Activated CD4-positive, CD25-positive, alpha-beta regulatory T cell (primary cell): Measurements from ENCODE around the gene PACRG.

Experiments
- DNase-seq, 4 experiments: peaks; one replicate each; lab custom pipeline; 2025; lab: John Stamatoyannopoulos, UW

Gene PACRG

DNA sequence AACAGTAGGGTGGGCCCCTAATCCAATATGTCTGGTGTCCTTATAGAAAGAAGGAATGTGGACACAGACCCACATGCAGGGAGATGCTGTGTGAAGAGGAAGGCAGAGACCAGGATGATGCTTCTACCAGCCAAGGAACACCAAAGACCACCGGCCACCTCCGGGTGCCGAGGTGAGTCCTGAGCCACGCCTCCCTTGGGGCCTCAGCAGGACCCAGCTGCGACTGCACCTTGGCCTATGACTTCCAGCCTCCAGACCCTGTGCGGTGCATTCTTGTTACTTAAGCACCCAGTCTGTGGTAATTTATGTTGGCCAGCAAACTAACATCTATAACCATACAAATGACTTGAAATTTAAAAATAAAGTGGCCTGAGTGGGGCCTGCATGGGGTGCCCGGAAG is 607.3 kb downstream of the PACRG start:
- no peak for DNase-seq

DNA sequence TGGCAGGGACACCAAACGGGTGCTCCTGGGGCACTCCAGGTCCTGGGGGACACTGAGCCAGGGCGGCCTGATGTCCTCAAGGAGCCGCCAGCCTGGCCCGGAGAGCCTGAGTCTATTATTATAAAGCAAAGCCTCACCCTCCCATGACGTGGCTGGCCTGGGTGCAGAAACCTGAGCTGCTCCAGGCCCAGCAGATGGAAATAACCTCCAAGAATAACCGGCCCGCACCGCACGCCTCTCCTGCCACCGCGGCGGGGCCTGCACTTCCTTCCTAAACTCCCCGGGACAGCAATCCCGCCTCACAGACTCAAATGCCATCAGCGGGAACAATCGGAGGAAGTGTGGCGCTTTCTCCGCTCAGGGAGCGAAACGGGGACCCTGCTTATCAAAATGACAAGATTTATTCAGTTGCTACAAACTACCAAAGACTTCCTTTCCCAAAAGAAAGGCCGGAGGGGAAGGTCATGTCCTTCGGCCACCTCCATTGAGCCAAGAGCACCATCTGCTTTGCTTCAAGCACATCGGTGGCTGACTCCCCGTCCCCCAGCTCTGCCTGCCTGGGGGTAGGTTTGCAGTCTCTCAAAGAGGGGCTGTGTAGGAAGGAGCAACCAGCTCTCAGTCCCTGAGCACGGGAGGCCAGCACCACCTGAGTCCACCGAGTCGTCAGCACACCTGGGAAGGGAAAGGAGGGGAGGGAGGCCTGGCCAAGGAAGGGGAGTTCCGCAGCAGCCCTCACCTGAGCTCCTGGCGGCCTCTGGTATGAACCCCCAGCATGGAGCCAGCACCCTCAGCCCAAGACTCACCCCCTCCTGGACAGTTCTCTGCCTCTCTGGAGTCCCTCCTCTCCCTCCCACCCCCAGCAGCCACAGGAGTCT is 608.1 kb downstream of the PACRG start:
- no peak for DNase-seq

DNA sequence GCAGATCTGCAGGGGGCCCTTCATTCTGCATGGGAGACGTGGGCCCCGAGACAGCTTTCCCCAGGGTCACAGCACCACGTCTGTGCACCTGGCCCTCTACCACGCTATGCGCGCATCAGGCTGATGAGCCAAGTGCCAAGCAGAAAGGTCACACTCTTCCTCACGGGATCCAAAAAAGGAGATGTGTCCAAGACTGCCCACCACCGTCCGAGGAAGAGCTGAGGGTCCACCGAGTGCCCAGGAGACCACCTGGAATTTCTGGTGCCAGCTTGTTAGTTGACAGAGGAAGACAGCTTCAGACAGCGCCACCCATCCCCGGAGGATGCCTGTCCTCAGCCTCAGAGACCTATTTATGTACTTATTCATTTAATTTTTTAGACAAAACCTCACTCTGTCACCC is 609.2 kb downstream of the PACRG start:
- DNase-seq, result no peak

DNA sequence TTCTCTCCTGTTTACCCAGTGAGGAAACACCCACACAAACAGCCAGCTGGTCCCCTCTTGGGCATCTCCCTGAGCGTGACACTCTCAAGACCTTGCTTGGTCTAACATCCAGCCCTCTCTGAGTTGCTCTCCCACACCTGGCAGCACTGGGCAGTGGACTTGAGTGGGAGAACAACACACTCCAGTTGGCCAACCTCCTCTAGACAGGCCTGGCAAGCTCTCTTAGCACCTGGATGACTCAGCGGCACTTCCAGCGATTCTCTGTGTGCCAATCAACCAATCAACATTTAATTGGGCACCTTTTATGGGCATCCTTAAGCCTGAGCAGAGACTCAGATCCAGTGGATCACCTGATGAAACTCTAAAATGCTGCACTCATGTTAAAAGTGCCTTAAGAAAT is 610.2 kb downstream of the PACRG start:
- DNase-seq, result no peak

DNA sequence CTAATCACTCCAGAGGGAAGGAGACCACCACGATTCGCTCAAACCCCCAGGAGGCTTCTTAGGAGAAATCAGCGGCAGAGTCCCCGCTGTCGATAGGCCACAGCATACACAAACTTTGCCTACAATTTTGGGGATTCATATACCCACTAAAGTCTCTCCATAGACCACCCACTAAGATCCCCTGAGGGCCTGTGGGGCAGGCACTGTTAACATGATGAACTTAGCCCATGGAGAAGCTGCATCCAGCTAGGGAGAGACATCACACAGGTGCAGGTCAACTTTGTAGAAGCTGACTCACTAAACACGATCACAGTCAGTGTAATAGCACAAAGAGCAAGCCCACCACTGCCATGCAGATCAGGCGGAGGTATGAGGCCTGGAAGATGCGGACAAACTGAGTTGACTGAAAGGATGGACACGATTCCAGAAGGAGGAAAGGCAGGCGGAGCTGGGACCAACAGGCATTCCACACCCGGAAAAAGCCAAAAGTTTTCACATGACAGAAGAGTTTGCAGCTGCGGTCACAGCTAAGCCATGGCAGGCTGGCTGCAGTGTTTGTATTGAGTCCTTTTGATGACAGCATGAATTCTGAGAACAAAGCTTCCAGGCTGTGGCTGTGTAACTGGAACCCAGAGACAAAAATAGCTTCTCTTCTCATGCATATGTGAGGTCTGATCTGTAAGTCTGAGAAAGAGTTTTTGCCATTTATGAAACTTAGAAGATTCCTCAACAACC is 611.1 kb downstream of the PACRG start:
- no peak for DNase-seq

DNA sequence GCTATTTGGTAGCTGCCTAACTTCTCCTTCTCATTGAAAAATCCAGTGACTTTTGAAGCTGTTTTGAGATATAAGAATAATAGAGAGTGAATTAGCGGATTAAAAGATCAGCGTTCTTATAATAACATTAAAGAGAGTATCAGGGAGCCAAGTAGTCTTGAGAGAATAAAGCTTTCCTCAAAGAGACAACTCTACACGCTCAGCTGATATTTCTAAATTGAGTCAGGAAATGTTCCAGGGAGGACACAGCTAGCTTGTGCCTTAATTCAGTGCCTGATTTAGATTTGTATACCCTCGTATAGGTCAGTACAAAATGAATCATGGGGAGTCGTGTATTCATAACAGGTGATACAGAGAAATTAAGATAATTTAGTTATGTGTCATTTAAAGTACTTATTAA is 611.7 kb downstream of the PACRG start:
- no peak for DNase-seq

DNA sequence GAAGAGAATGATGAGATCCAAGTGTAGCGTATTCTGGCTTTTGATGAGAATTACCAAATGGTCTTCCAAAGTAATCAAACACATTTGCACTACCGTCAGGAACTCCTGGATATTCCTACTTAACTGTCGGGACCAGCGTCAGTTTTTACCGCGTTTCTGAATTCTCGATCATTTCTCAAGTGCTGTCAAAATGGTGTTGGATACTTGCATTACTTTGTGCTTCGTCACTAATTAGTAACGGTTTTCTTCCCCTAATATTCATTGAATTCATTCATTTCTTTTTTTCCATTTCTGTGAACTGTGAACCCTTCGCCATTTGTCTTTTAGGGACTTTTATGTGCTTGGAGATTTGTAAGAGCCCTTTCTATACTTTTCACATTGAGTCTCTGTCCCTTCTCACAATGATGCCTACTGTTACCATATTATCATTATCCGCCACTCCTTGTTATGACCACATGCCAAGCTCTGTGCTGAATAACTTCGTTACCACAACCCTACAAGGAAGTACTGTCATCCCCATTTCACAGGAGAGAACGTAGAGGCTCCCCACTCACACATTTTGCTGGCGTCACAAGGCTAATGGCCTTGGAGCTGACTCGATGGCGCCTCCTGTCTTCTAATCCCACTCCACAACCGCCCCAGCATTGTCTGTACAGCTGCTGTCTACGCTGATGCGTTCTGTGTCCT is 612.6 kb downstream of the PACRG start:
- DNase-seq, result no peak

DNA sequence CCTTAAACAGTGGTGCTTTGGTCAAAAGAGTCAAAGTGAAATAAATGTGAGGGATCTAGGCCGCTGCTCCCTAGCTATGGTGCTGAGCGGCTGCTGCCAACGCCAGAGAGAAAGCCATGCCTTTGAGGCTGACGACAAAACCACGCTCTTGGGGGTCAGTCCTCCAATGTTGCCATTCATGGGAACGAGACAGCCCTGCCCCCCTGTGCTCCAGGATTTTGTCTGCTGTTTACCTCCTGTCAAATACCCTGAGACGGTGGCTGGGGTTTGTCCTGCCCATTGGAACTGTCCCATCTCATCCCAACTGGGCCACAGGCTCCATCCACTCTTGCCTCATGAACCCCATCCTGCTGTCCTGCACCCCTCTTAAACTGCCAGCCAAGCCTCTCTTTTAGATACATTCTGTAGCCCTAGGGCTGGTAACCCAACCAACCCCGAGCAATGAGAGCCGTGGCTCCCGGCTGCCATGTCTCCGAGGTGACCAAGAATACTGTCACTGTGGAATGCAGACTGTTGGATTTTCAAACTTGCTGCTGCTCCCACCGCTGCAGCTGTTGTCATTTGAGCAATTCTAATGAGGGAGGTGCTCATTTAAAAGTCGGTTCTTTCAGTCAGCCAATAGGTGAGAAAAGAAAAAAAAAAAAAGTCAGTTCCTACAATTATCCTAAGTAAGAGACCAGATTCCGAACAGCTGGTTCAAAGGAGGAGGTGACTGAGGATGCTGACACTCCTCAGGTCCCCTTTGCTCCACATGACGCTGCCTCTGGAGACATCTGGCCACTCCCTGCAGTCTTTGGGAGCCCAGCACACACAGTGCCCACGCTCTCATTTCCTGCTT is 613.7 kb downstream of the PACRG start:
- no peak for DNase-seq

DNA sequence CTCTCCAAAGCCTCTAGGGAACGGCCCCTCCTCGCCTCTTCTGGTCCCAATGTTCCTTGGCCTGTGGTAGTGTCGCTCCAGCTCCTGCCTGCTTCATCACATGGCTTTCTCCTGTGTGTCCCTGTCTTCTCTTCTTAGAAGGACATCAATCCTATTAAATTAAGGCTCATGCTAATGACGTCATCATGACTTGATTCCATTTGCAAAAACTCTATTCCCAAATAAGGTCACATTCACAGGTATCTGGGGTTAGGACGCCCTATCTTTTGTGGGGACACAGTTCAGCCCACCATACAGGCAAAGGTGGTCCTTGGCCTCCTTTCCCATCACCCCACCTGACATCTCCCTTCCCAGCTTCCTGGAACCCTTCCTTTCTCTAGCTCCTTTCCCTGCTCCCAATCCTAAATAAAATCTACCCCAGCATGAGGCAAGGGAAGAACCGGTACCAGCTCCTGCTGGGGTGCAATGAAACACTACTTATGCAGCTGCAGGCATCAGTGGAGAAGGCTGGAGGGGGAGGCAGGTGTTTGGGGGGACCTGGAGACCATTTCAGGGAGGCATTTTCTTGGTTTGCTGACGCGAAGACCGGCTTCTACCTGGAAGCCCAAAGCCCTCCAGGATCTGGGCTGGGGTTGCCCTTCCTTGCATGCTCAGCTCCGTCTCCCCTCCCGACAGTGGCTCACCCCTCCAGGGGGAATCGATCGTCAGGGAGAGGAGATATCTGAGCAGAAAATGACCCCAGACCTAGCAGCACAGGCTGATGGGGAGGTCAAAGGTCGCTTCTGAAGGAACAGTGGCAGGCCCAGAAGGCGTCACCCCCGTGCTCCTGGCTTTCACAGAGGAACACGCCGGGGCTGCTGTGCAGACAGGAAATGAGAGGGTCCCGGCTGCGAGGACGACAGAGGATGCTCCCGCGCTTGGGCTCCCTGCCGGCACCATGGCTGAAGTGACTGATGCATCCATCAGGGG is 615.1 kb downstream of the PACRG start:
- DNase-seq, result no peak

DNA sequence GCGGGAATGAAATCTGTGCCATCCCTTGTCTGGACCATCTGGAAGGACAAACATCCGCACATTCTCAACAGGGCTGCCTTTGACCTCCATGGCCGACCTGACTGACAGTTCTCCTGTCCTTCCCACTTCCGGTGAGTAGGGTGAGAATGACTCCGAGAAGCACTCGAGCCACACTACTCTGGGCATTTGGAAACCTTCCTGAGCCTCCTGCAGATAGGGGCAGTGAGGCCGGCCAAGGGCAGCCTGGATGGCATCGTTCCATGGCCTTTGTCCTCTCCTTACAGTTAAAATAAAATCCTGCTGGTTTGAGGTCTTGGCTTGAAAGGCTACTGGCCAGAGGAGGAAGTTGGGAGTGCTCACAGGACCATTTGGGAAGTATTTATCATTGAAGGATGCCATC is 615.8 kb downstream of the PACRG start:
- no peak for DNase-seq

DNA sequence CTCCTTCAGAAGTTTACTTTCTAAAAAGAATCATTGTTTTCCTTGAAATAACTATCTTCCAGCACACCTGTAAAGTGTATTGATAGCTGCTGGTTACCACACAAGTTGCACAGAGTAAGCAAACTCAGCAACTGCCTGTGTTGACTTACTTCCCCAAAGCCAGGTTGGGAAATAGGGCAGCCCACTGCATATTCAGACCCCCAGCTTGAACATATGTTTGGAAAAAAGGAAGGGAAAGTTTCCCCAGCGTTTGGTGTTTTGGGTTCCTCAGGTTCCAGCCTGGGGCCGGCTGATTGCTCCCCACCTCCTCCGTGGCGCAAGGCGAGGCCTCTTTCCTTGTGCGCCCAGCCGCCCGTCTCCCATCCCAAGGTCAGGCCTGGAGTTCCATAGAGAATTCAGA is 616.6 kb downstream of the PACRG start:
- no peak for DNase-seq

DNA sequence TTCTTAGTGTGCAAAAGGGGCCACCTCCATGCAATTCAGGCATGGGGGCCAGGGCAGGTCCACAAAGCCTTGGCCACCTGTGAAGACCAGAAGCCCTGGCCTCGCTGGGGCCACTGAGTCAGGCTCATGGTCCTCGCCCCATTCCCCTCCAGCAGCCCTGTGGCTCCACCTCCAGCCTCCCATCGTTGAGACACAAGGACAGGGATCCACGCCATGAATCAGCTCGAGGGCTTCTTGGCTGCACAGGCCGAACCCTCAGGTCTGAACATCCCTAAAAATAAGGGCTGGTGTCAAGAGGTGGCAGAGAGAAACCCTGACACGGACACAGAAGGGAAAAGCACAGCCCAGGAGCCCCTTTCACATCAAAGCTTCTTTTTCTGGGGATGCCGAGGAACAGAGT is 618.2 kb downstream of the PACRG start:
- no peak for DNase-seq

DNA sequence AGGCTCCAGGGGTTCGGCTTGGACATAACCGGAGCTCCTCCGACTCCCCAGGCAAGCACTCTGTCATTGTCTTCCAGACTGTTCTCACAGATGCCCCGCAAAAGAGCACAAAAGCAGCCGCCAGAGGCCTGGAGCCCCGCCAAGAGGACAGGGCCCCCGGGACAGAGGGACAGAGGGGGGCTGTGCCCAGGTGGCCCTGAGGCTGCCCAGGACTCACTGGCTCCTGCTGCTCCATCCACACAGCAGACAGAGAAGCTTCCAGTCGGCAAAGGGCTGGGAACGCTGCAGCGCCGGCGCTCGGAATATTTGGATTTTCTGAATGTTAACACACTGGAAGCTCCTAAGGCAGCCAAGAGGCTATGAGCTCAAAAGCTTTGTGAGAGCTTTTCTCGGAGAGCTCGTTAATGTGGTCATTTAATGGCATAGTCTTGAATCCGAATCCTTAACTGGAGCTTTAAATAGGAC is 618.8 kb downstream of the PACRG start:
- DNase-seq, result no peak

DNA sequence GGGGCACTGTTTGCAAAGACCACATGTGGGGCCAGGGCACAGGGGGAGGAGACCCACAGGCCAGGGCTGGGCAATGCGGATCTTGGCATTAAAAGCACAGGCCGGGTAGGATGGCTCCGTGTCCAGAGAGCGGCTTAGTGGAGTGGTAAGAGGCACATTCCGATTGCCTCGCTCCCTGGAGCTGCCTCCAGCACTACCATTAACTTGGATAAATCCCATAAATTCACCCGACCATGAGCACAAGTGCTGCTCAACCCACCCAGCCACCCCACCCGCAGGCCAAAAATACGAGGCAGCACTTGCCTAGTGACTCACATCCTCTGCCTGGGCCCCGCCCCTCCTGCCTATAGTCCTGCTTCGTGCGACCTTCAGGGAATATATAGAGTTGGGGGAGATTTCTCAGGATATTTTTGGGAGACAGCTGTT is 619.3 kb downstream of the PACRG start:
- DNase-seq, result no peak

DNA sequence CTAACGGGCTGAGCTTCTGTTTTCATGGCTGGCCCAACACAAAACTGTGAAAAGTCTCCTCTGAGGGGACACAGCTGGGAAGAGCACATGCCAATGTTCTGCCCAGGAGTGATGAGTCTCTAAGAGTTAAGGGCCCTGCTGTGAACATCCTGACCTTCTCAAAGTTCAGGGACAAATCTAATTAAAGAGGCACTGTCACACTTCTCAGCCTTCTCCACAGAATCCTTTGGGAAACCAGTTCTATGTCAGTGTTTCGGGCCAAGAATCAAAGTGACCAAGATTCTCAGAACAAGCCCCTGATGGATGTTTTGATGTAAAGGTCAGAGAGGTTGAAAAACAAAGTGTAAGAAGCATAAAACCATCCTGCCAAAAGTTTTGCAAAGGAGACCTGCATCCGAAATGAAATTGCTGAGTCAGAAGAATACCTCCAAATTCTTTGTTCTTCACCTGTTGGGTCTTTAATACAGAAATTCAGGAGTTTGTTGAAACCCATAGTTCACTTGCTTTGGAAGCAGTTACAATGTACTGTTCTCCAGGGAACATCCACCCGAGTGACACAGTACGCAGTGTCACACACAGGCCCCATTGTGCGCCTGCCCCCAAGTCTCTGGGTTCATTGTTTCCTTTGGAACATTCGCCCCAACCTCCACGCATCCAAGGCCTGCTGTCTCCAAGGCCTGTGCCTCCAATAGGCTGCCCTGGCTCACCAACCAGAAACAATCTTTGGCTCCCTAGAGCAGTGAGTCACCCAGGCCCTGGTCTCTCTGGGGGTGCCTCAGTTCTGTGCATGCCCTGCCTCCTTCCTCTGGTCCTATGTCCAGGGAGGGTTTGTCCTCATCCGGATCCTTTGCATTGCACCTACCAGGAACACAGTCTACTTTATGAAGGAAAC is 621.3 kb downstream of the PACRG start:
- DNase-seq, result no peak

DNA sequence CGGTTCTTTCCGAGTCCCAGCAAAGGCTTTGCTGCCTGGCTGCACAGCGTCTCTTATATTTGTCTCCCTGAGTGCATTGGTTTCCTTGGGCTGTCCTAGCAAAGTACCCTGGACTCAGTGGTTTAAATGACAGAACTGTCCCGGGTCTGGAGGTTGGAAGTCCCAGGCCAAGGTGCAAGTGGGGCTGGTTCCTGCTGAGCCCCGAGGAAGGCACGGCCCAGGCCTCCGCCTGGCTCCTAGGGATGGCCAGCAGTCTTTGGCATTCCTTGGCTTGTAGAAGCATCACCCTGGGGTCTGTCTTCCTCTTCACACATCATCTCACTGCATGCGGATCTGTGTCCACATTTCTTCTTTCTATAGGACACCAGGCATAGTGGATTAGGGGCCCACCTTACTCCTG is 621.9 kb downstream of the PACRG start:
- no peak for DNase-seq

DNA sequence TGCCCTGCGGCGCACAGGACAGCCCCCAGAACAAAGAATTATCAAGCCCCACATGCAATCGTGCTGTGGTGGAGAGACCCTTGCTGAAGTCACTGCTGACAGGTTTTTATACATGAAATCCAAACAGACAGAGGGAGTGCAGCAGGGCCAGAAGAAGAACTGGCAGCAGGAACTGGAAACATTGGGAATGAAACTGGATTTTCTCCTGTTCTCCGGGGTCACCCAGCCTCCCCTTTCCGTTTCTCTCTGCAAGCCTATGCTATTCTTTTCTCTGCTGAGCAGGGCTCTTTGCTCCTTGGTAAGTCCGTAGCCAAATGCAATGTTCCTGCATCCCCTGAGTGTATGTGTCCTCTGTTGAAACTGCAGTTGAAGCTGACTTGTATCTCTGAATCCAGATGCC is 623.2 kb downstream of the PACRG start:
- no peak for DNase-seq

DNA sequence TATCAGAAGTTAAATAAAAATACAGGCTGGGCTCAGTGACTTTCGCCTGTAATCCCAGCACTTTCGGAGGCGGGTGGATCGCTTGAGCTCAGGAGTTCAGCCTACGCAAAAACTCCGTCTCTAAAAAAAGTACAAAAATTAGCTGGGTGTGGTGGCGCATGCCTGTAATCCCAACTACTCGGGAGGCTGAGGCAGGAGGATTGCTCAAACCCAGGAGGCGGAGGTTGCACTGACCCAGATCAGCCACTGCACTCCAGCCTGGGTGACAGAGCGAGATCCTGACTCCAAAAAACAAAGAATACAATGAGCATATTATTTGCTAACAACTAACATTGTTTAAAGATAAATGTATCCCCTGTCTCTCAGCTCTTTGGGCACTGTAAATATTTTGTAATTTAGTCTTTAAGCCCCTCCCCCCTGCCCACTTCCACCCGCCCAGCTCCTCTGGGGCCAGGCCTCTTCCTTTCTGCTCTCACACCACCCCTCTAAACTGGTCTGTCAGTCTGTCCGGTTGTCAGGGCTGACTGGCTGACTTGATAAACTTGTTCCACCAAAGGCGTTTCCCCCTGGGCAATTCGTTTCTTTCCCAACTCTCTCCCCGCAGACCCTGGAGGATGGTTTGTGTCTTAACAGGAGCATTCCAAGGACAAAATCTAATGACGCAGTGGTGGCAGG is 624.4 kb downstream of the PACRG start:
- DNase-seq, result no peak

DNA sequence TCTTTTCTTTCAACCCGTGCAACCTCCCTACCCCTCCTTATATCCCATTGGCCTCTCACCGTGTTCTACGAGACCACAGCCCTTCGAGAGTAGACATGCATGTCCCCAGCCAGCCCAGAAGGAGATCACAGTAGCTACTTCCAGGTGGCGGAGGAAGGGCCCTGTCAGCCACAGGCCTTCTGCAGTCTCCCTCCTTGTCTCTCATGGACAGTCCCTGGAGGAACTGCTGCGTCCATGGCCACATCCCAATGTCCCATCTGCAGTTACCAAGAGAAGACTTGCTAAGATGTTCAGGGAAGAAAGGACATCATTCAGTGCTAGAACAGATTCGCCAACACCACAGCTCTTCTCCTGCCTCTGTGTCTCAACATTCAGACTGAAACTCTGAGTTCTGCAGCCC is 625.2 kb downstream of the PACRG start:
- DNase-seq, result no peak
